IMR-90 (cell line): ENCODE data around the gene SDR39U1. TPM values are rescaled to one million over a fixed set of nuclear protein-coding genes. Genes with fewer than 3 reads are reported as not detected.
A peak's percentile ranks its signal among the peaks of the same experiment; 100 is the strongest.

Experiments
- ATAC-seq: fragments of 200-7000 bp; cut with Tn5 transposase; 2 replicates; pipeline ENCODE4 v1.9.1; 2020; ENCODE audit warnings: low read depth, mild to moderate bottlenecking, moderate library complexity
- BruUV-seq: library from RNA; stranded (reverse); fragments of 400-500 nt; replicated peaks from 2 replicates; lab custom pipeline; 2021; lab: Mats Ljungman, UMichigan
- CTCF ChIA-PET: fragments of 300-600 bp; formaldehyde crosslinking; extraction: SDS; loops from one replicate; lab custom pipeline; 2021; ENCODE audit warnings: antibody characterized with exemption; lab: Yijun Ruan, JAX
- POLR2A ChIA-PET: fragments of 300-600 bp; sonication (Branson Sonifier 250); formaldehyde crosslinking; loops from one replicate; lab custom pipeline; 2022; ENCODE audit warnings: antibody characterized with exemption; ENCODE audit not compliant: unreplicated experiment; lab: Charles Lee
- DNase-seq: peaks from one replicate; pipeline ENCODE4 v3.0.0; 2013
- H2AFZ ChIP-seq: replicated peaks from 2 replicates; pipeline ENCODE3; 2013; ENCODE audit warnings: low read length, mild to moderate bottlenecking; ENCODE audit not compliant: poor library complexity
- H2AK5ac ChIP-seq: 2 replicates; pipeline ENCODE4 v1.6.1; 2013; ENCODE audit warnings: low read depth, low read length, inconsistent platforms
- H2AK9ac ChIP-seq: replicated peaks from 2 replicates; pipeline ENCODE3; 2013; ENCODE audit warnings: mild to moderate bottlenecking, low read depth, low read length, moderate library complexity; ENCODE audit not compliant: poor library complexity
- H2BK120ac ChIP-seq: 2 replicates; pipeline ENCODE4 v1.6.1; 2013; ENCODE audit warnings: low read depth, low read length, inconsistent platforms
- H2BK15ac ChIP-seq: 3 replicates; pipeline ENCODE4 v1.6.1; 2013; ENCODE audit warnings: low read depth, low read length, inconsistent platforms
- H2BK20ac ChIP-seq: 2 replicates; pipeline ENCODE4 v1.6.1; 2013; ENCODE audit warnings: low read depth, mild to moderate bottlenecking, inconsistent platforms, low read length, moderate library complexity
- H2BK5ac ChIP-seq: 2 replicates; pipeline ENCODE4 v1.6.1; 2013; ENCODE audit warnings: mild to moderate bottlenecking, low read depth, low read length, inconsistent platforms; ENCODE audit not compliant: poor library complexity, severe bottlenecking
- H3K14ac ChIP-seq: replicated peaks from 2 replicates; pipeline ENCODE4 v1.6.1; 2013; ENCODE audit warnings: low read depth, low read length, inconsistent platforms
- H3K18ac ChIP-seq: 2 replicates; pipeline ENCODE4 v1.6.1; 2013; ENCODE audit warnings: low read depth, low read length, control low read depth
- H3K23ac ChIP-seq: 2 replicates; pipeline ENCODE4 v1.6.1; 2013; ENCODE audit warnings: low read depth, low read length, inconsistent platforms
- H3K27ac ChIP-seq: 2 replicates; pipeline ENCODE4 v1.5.1; 2013; ENCODE audit warnings: mild to moderate bottlenecking, control low read depth, low read length; ENCODE audit not compliant: insufficient read depth
- H3K27me3 ChIP-seq: 2 replicates; pipeline ENCODE4 v1.6.1; 2013; ENCODE audit warnings: low read length; ENCODE audit not compliant: control insufficient read depth, insufficient read depth
- H3K36me3 ChIP-seq: 2 replicates; pipeline ENCODE4 v1.6.1; 2013; ENCODE audit warnings: low read length, mixed read lengths; ENCODE audit not compliant: control insufficient read depth, insufficient read depth
- H3K4ac ChIP-seq: 2 replicates; pipeline ENCODE4 v1.6.1; 2013; ENCODE audit warnings: low read depth, low read length, inconsistent platforms
- H3K4me1 ChIP-seq: 2 replicates; pipeline ENCODE4 v1.6.1; 2013; ENCODE audit warnings: low read length, mixed read lengths; ENCODE audit not compliant: control insufficient read depth, insufficient read depth
- H3K4me2 ChIP-seq: 2 replicates; pipeline ENCODE4 v1.6.1; 2013; ENCODE audit warnings: low read depth, mild to moderate bottlenecking, control low read depth, low read length, moderate library complexity
- H3K4me3 ChIP-seq: 2 replicates; pipeline ENCODE4 v1.5.1; 2013; ENCODE audit warnings: low read depth, mild to moderate bottlenecking, control low read depth, low read length, moderate library complexity; ENCODE audit not compliant: insufficient read depth
- H3K56ac ChIP-seq: 2 replicates; pipeline ENCODE4 v1.6.1; 2013; ENCODE audit warnings: low read length, inconsistent platforms; ENCODE audit not compliant: insufficient read depth; ENCODE audit errors: extremely low read depth
- H3K79me1 ChIP-seq, 2 experiments: 2 replicates each; pipeline ENCODE4 v1.6.1; 2013; ENCODE audit warnings: low read length in 2 of 2, inconsistent platforms in 1 of 2, low read depth in 1 of 2
- H3K9ac ChIP-seq: 2 replicates; pipeline ENCODE4 v1.6.1; 2013; ENCODE audit warnings: low read depth, low read length, control low read depth
- H3K9me1 ChIP-seq: 2 replicates; pipeline ENCODE4 v1.6.1; 2013; ENCODE audit warnings: low read length, inconsistent platforms; ENCODE audit not compliant: insufficient read depth
- H3K9me3 ChIP-seq: 2 replicates; pipeline ENCODE4 v1.6.1; 2013; ENCODE audit warnings: low read length; ENCODE audit not compliant: control insufficient read depth, insufficient read depth
- H4K20me1 ChIP-seq: 2 replicates; pipeline ENCODE4 v1.6.1; 2013; ENCODE audit warnings: low read length, inconsistent platforms; ENCODE audit not compliant: insufficient read depth
- H4K5ac ChIP-seq: 2 replicates; pipeline ENCODE4 v1.6.1; 2013; ENCODE audit warnings: mild to moderate bottlenecking, low read depth, low read length, control low read depth
- H4K8ac ChIP-seq, 2 experiments: 2 replicates each; pipeline ENCODE4 v1.6.1; 2013; ENCODE audit warnings: low read depth in 2 of 2, low read length in 2 of 2, control low read depth in 1 of 2, inconsistent platforms in 1 of 2
- H4K91ac ChIP-seq: 2 replicates; pipeline ENCODE4 v1.6.1; 2013; ENCODE audit warnings: low read depth, low read length, inconsistent platforms; ENCODE audit not compliant: insufficient read depth
- BHLHE40 ChIP-seq: fragments of 150-350 bp; IDR thresholded peaks from 2 replicates; pipeline ENCODE4 v1.6.1; 2016; ENCODE audit warnings: mild to moderate bottlenecking, low read depth, low read length
- CEBPB ChIP-seq: IDR thresholded peaks from 2 replicates; pipeline ENCODE4 v1.6.1; 2012; ENCODE audit warnings: low read depth, low read length, improper control_type of control experiment
- CHD1 ChIP-seq: IDR thresholded peaks from 2 replicates; pipeline ENCODE4 v1.6.1; 2012; ENCODE audit warnings: low read depth, low read length, improper control_type of control experiment
- ELK1 ChIP-seq: fragments of 150-350 bp; IDR thresholded peaks from 2 replicates; pipeline ENCODE4 v1.6.1; 2016; ENCODE audit warnings: low read depth, mild to moderate bottlenecking, low read length, moderate library complexity, borderline replicate concordance
- FOS ChIP-seq: fragments of 150-350 bp; IDR thresholded peaks from 2 replicates; pipeline ENCODE4 v1.6.1; 2016; ENCODE audit warnings: low read depth, low read length
- MAFK ChIP-seq: IDR thresholded peaks from 2 replicates; pipeline ENCODE4 v1.6.1; 2012; ENCODE audit warnings: low read depth, low read length, improper control_type of control experiment
- MXI1 ChIP-seq: IDR thresholded peaks from 2 replicates; pipeline ENCODE4 v1.6.1; 2012; ENCODE audit warnings: low read depth, mild to moderate bottlenecking, low read length, moderate library complexity, borderline replicate concordance
- NFE2L2 ChIP-seq: fragments of 150-350 bp; IDR thresholded peaks from 2 replicates; pipeline ENCODE4 v1.6.1; 2016; ENCODE audit warnings: low read depth, mild to moderate bottlenecking, low read length
- RAD21 ChIP-seq: IDR thresholded peaks from 2 replicates; pipeline ENCODE4 v1.6.1; 2012; ENCODE audit warnings: low read length, improper control_type of control experiment
- RCOR1 ChIP-seq: IDR thresholded peaks from 2 replicates; pipeline ENCODE4 v1.6.1; 2012; ENCODE audit warnings: mild to moderate bottlenecking, low read length, improper control_type of control experiment; ENCODE audit not compliant: insufficient replicate concordance
- RFX5 ChIP-seq: IDR thresholded peaks from 2 replicates; pipeline ENCODE4 v1.8.0; 2012; ENCODE audit warnings: low read depth, mild to moderate bottlenecking, low read length, moderate library complexity
- SMC3 ChIP-seq: fragments of 150-350 bp; IDR thresholded peaks from 2 replicates; pipeline ENCODE4 v1.6.1; 2016; ENCODE audit warnings: low read depth, mild to moderate bottlenecking, antibody characterized with exemption, low read length, moderate library complexity
- USF2 ChIP-seq: fragments of 150-350 bp; IDR thresholded peaks from 2 replicates; pipeline ENCODE4 v1.6.1; 2017; ENCODE audit warnings: mild to moderate bottlenecking, antibody characterized with exemption, low read length, low read depth
- WGBS, 2 experiments: methylation state at CpG; one replicate each; pipeline versions ENCODE4 v1.1.5 to v1.1.7; 2013; ENCODE audit warnings: missing lambda C conversion rate in 2 of 2; ENCODE audit not compliant: insufficient read length in 1 of 2; ENCODE audit errors: extremely low coverage in 2 of 2; 5-methylcytosine and 5-hydroxymethylcytosine counted together
- dilution Hi-C: fragments of 300-500 bp; cut with HindIII; formaldehyde crosslinking; loops from one replicate; pipeline ENCODE4 v1.14.3; 2018; ENCODE audit warnings: low sequenced_read_pairs; ENCODE audit not compliant: unreplicated experiment
- in situ Hi-C: fragments of 300-500 bp; cut with MboI; formaldehyde crosslinking; loops from 3 replicates; pipeline ENCODE4 v1.14.3; 2019; ENCODE audit warnings: low sequenced_read_pairs, inconsistent platforms, mixed read lengths
- intact Hi-C: fragments of 100-400 bp; cut with micrococcal nuclease; formaldehyde crosslinking; loops from 2 replicates; pipeline ENCODE4 v1.10.0; 2022
- polyA plus RNA-seq, 3 experiments: library from polyadenylated mRNA; depleted of rRNA; stranded (reverse); fragments of >200 nt; gene quantifications; 2 replicates each; pipeline ENCODE4 v1.2.3, GENCODE V29; 2012; ENCODE audit warnings: low replicate concordance in 1 of 3
- total RNA-seq: library from RNA; depleted of rRNA; stranded (reverse); fragments of >200 nt; gene quantifications from 2 replicates; pipeline ENCODE4 v1.2.3, GENCODE V29; 2012
- TF ChIP-seq, protein P1 (sequence below): conservative IDR thresholded peaks from 2 replicates; pipeline ENCODE4 v1.5.1; 2012; ENCODE audit warnings: mild to moderate bottlenecking, low read depth, low read length, improper control_type of control experiment

The SDR39U1 gene
- total and polyA plus RNA-seq, 2 of the 4 experiments (the other 2 are of a cell fraction), result 7.5 to 46.3 TPM

- H3K56ac ChIP-seq, result no peak overlapping the region
- 100% methylated on average over 5 of the region's 8 CpGs; no CpG with 5 or more reads in 1 of the 2 experiments for WGBS, 2 experiments
- H3K18ac ChIP-seq, result no peak overlapping the region
- no peak for DNase-seq
- no peak overlapping the region for H4K5ac ChIP-seq
- ATAC-seq, result no peak
- no peaks in the 10 kb centered on the region for H3K9me3 ChIP-seq
- H3K14ac ChIP-seq, result 0 out of 2 replicates have a peak overlapping the region, but pooled peaks have one; percentile 36
- H2BK20ac ChIP-seq, result no peak overlapping the region
- H4K20me1 ChIP-seq, result peaks cover 16% of the 10 kb centered on the region
- POLR2A ChIA-PET, result interaction anchor here (0.9 kb wide), 1 partner anchor 74 kb away, joined by 3 read pairs; no protein-coding TSS in a partner anchor
- no peaks in the 10 kb centered on the region for H3K27me3 ChIP-seq
- intact Hi-C loops, result no loop called here
- peaks cover 42% of the 10 kb centered on the region for H3K36me3 ChIP-seq
- no TSS peak for BruUV-seq
- dilution Hi-C loops, result no loop called here
- no peak overlapping the region for H2AK5ac ChIP-seq
- no peak overlapping the region for H2AFZ ChIP-seq
- no peak overlapping the region for H3K4ac ChIP-seq
- no peak overlapping the region for H4K91ac ChIP-seq
- H2BK120ac ChIP-seq, result no peak overlapping the region
- no peaks in the 10 kb centered on the region for H3K9me1 ChIP-seq
- peak overlapping the region; percentile 5 for H2AK9ac ChIP-seq
- peaks cover 2% of the 10 kb centered on the region for H3K4me1 ChIP-seq
- peaks cover 14 to 39% of the 10 kb centered on the region in 2 experiments; a peak in 3 of 4 replicates for H3K79me1 ChIP-seq
- no peak overlapping the region for H3K4me3 ChIP-seq
- H3K9ac ChIP-seq, result no peak overlapping the region
- in situ Hi-C loops, result loop anchor here (25.0 kb wide), 1 partner anchor 1129 kb away; the partner anchor contains the start of genes BCL2L2, PABPN1 and PPP1R3E
- no peak overlapping the region for H2BK5ac ChIP-seq
- no peak overlapping the region for H3K4me2 ChIP-seq
- CTCF ChIA-PET, result interaction anchor here (0.6 to 2.0 kb wide), 3 partner anchors 9 to 75 kb away, joined by 3 to 12 read pairs (median 6); no protein-coding TSS in a partner anchor
- no peak overlapping the region for H3K27ac ChIP-seq
- 0 out of 4 replicates have a peak overlapping the region, but pooled peaks of 1 of the 2 experiments have one; percentile 42 for H4K8ac ChIP-seq
- no peak overlapping the region for H2BK15ac ChIP-seq
- no peak overlapping the region for H3K23ac ChIP-seq
- TF ChIP-seq USF2 (no peak), FOS (no peak), CHD1 (no peak), NFE2L2 (no peak), RFX5 (no peak), SMC3 (no peak), MAFK (no peak), MXI1 (no peak), ELK1 (no peak), RAD21 (no peak), RCOR1 (no peak), BHLHE40 (no peak), CEBPB (no peak)
- TF ChIP-seq, protein P1, sequence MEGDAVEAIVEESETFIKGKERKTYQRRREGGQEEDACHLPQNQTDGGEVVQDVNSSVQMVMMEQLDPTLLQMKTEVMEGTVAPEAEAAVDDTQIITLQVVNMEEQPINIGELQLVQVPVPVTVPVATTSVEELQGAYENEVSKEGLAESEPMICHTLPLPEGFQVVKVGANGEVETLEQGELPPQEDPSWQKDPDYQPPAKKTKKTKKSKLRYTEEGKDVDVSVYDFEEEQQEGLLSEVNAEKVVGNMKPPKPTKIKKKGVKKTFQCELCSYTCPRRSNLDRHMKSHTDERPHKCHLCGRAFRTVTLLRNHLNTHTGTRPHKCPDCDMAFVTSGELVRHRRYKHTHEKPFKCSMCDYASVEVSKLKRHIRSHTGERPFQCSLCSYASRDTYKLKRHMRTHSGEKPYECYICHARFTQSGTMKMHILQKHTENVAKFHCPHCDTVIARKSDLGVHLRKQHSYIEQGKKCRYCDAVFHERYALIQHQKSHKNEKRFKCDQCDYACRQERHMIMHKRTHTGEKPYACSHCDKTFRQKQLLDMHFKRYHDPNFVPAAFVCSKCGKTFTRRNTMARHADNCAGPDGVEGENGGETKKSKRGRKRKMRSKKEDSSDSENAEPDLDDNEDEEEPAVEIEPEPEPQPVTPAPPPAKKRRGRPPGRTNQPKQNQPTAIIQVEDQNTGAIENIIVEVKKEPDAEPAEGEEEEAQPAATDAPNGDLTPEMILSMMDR, result no peak
Measured at GRCh38 chr14:24440606-24441399, 1.8 kb downstream of the SDR39U1 start.
